HEK293 (cell line): ENCODE results near the gene RPL3.

Experiments used
- HOXD13 ChIP-seq: sonication (generic); formaldehyde crosslinking; IDR thresholded peaks from 2 replicates; pipeline ENCODE4 v1.8.0; 2022; ENCODE audit warnings: missing genetic modification reagents, borderline replicate concordance
- INSM2 ChIP-seq: fragments of 450-650 bp; formaldehyde crosslinking; IDR thresholded peaks from 2 replicates; pipeline ENCODE4 v1.5.1; 2016; ENCODE audit warnings: missing biosample characterization, missing genetic modification characterization
- PRDM4 ChIP-seq: fragments of 450-650 bp; formaldehyde crosslinking; IDR thresholded peaks from 2 replicates; pipeline ENCODE4 v1.5.1; 2017; ENCODE audit warnings: missing biosample characterization, missing genetic modification characterization
- REST ChIP-seq: fragments of 450-650 bp; formaldehyde crosslinking; IDR thresholded peaks from 2 replicates; pipeline ENCODE4 v1.5.1; 2016; ENCODE audit warnings: missing biosample characterization, missing genetic modification characterization
- SP2 ChIP-seq: fragments of 450-650 bp; formaldehyde crosslinking; IDR thresholded peaks from 2 replicates; pipeline ENCODE4 v1.5.1; 2016; ENCODE audit warnings: missing biosample characterization, missing genetic modification characterization
- SP7 ChIP-seq: fragments of 450-650 bp; formaldehyde crosslinking; IDR thresholded peaks from 2 replicates; pipeline ENCODE4 v1.5.1; 2016; ENCODE audit warnings: missing biosample characterization, missing genetic modification characterization
- YY1 ChIP-seq: fragments of 450-650 bp; formaldehyde crosslinking; IDR thresholded peaks from 2 replicates; pipeline ENCODE4 v1.5.1; 2018; ENCODE audit warnings: missing biosample characterization, missing genetic modification characterization
- ZBTB17 ChIP-seq: fragments of 450-650 bp; formaldehyde crosslinking; IDR thresholded peaks from 2 replicates; pipeline ENCODE4 v1.5.1; 2016; ENCODE audit warnings: missing biosample characterization, missing genetic modification characterization
- ZBTB7A ChIP-seq: fragments of 450-650 bp; formaldehyde crosslinking; IDR thresholded peaks from 2 replicates; pipeline ENCODE4 v1.5.1; 2016; ENCODE audit warnings: low read depth, missing biosample characterization, missing genetic modification characterization
- ZFHX2 ChIP-seq: fragments of 450-650 bp; formaldehyde crosslinking; conservative IDR thresholded peaks from 2 replicates; pipeline ENCODE4 v1.5.1; 2016; ENCODE audit warnings: missing biosample characterization, missing genetic modification characterization
- ZNF169 ChIP-seq: fragments of 450-650 bp; formaldehyde crosslinking; IDR thresholded peaks from 2 replicates; pipeline ENCODE4 v1.5.1; 2016; ENCODE audit warnings: missing biosample characterization, missing genetic modification characterization
- ZNF202 ChIP-seq: fragments of 450-650 bp; formaldehyde crosslinking; IDR thresholded peaks from 2 replicates; pipeline ENCODE4 v1.5.1; 2016; ENCODE audit warnings: missing biosample characterization, missing genetic modification characterization, borderline replicate concordance
- ZNF211 ChIP-seq: fragments of 450-650 bp; formaldehyde crosslinking; IDR thresholded peaks from 2 replicates; pipeline ENCODE4 v1.5.1; 2016; ENCODE audit warnings: low read depth, missing biosample characterization, missing genetic modification characterization
- ZNF239 ChIP-seq: fragments of 450-650 bp; formaldehyde crosslinking; IDR thresholded peaks from 2 replicates; pipeline ENCODE4 v1.5.1; 2016; ENCODE audit warnings: missing biosample characterization, missing genetic modification characterization
- ZNF274 ChIP-seq, 2 experiments: fragments of 200-500 bp in 1 of 2; fragments of 450-650 bp in 1 of 2; sonication (Bioruptor generic) in 1 of 2; formaldehyde crosslinking in 1 of 2; IDR thresholded peaks; 2 replicates each; pipeline versions ENCODE4 v1.5.1 to v1.6.1; 2014 to 2016; ENCODE audit warnings: borderline replicate concordance in 1 of 2, inconsistent platforms in 1 of 2, low read length in 1 of 2, missing biosample characterization in 1 of 2, missing genetic modification characterization in 1 of 2
- ZNF292 ChIP-seq: fragments of 450-650 bp; formaldehyde crosslinking; IDR thresholded peaks from 2 replicates; pipeline ENCODE4 v1.5.1; 2016; ENCODE audit warnings: low read depth, missing biosample characterization, missing genetic modification characterization, borderline replicate concordance
- ZNF433 ChIP-seq: fragments of 450-650 bp; formaldehyde crosslinking; IDR thresholded peaks from 2 replicates; pipeline ENCODE4 v1.5.1; 2016; ENCODE audit warnings: missing biosample characterization, missing genetic modification characterization, low read depth
- ZNF473 ChIP-seq: fragments of 450-650 bp; formaldehyde crosslinking; IDR thresholded peaks from 2 replicates; pipeline ENCODE4 v1.5.1; 2017; ENCODE audit warnings: missing biosample characterization, missing genetic modification characterization
- ZNF530 ChIP-seq: fragments of 450-650 bp; formaldehyde crosslinking; IDR thresholded peaks from 2 replicates; pipeline ENCODE4 v1.5.1; 2016; ENCODE audit warnings: low read depth, missing biosample characterization, missing genetic modification characterization
- ZNF580 ChIP-seq: fragments of 450-650 bp; formaldehyde crosslinking; IDR thresholded peaks from 2 replicates; pipeline ENCODE4 v1.5.1; 2016; ENCODE audit warnings: missing biosample characterization, missing genetic modification characterization
- ZNF600 ChIP-seq: fragments of 450-650 bp; formaldehyde crosslinking; IDR thresholded peaks from 2 replicates; pipeline ENCODE4 v1.5.1; 2016; ENCODE audit warnings: missing biosample characterization, missing genetic modification characterization
- ZNF629 ChIP-seq: fragments of 450-650 bp; formaldehyde crosslinking; IDR thresholded peaks from 2 replicates; pipeline ENCODE4 v1.5.1; 2017; ENCODE audit warnings: missing biosample characterization, missing genetic modification characterization
- ZNF654 ChIP-seq: fragments of 450-650 bp; formaldehyde crosslinking; IDR thresholded peaks from 2 replicates; pipeline ENCODE4 v1.5.1; 2016; ENCODE audit warnings: low read depth, missing biosample characterization, missing genetic modification characterization
- ZNF658 ChIP-seq: fragments of 450-650 bp; formaldehyde crosslinking; IDR thresholded peaks from 2 replicates; pipeline ENCODE4; 2016; ENCODE audit warnings: missing biosample characterization, missing genetic modification characterization
- ZNF701 ChIP-seq: fragments of 450-650 bp; formaldehyde crosslinking; IDR thresholded peaks from 2 replicates; pipeline ENCODE4 v1.5.1; 2016; ENCODE audit warnings: missing biosample characterization, missing genetic modification characterization
- ZNF704 ChIP-seq: fragments of 450-650 bp; formaldehyde crosslinking; IDR thresholded peaks from 2 replicates; pipeline ENCODE4 v1.5.1; 2016; ENCODE audit warnings: missing biosample characterization, missing genetic modification characterization
- ZNF707 ChIP-seq: fragments of 450-650 bp; formaldehyde crosslinking; IDR thresholded peaks from 2 replicates; pipeline ENCODE4 v1.5.1; 2016; ENCODE audit warnings: missing biosample characterization, missing genetic modification characterization
- ZNF747 ChIP-seq: fragments of 450-650 bp; formaldehyde crosslinking; IDR thresholded peaks from 2 replicates; pipeline ENCODE4 v1.5.1; 2016; ENCODE audit warnings: missing biosample characterization, missing genetic modification characterization
- ZNF776 ChIP-seq: fragments of 450-650 bp; formaldehyde crosslinking; IDR thresholded peaks from 2 replicates; pipeline ENCODE4 v1.5.0; 2017; ENCODE audit warnings: missing biosample characterization, missing genetic modification characterization, borderline replicate concordance
- ZNF837 ChIP-seq: fragments of 450-650 bp; formaldehyde crosslinking; IDR thresholded peaks from 2 replicates; pipeline ENCODE4 v1.5.1; 2016; ENCODE audit warnings: missing biosample characterization, missing genetic modification characterization
- ZSCAN16 ChIP-seq: fragments of 450-650 bp; formaldehyde crosslinking; IDR thresholded peaks from 2 replicates; pipeline ENCODE4 v1.5.1; 2016; ENCODE audit warnings: missing biosample characterization, missing genetic modification characterization

The RPL3 gene

GRCh38 chr22:39292561-39293074 lies 26.8 kb downstream of the RPL3 start (continued):
- TF ChIP-seq REST (tag by site-specific recombination) (no peak), ZNF580 (tag by site-specific recombination) (no peak), YY1 (tag by site-specific recombination) (no peak), ZNF704 (no peak), HOXD13 (CRISPR knock-in tag) (no peak), ZNF654 (tag by site-specific recombination) (no peak), ZNF433 (tag by site-specific recombination) (no peak), SP7 (peak; percentile 81), ZNF837 (tag by site-specific recombination) (no peak), ZNF473 (tag by site-specific recombination) (no peak), ZNF239 (tag by site-specific recombination) (no peak), PRDM4 (tag by site-specific recombination) (no peak), ZSCAN16 (tag by site-specific recombination) (no peak), ZBTB7A (tag by site-specific recombination) (no peak), ZNF530 (tag by site-specific recombination) (no peak), ZNF707 (tag by site-specific recombination) (no peak), ZNF202 (tag by site-specific recombination) (no peak), ZNF292 (tag by site-specific recombination) (no peak), ZNF274 (IDR thresholded peaks at IDR 0.05; ENCODE audit: low read length) (no peak), ZNF274 (tag by site-specific recombination; IDR thresholded peaks at IDR 0.05; ENCODE audit: borderline replicate concordance) (no peak), ZNF600 (peak; percentile 41; the same call in 1 of the 2 replicates), ZBTB17 (no peak), SP2 (tag by site-specific recombination) (peak; percentile 81), ZNF776 (no peak), ZNF211 (no peak), ZNF658 (tag by site-specific recombination) (no peak), ZNF701 (tag by site-specific recombination) (no peak), ZFHX2 (tag by site-specific recombination) (peak; percentile 95), ZNF169 (tag by site-specific recombination) (no peak), ZNF629 (tag by site-specific recombination) (no peak), INSM2 (tag by site-specific recombination) (no peak), ZNF747 (tag by site-specific recombination) (no peak)
